G401 (cell line): ENCODE results near the gene KCNQ1. TPM values are rescaled to one million over a fixed set of nuclear protein-coding genes. Genes with fewer than 3 reads are reported as not detected.
A peak's percentile ranks its signal among the peaks of the same experiment; 100 is the strongest.

ENCODE experiments used
- DNase-seq: peaks from one replicate; pipeline ENCODE4 v3.0.0-alpha.2; 2015; ENCODE audit warnings: low spot score
- in situ Hi-C: cut with HindIII; loops from 2 replicates; pipeline ENCODE4 v1.10.0; 2016; ENCODE audit warnings: low sequenced_read_pairs, mixed read lengths
- total RNA-seq: library from RNA; depleted of rRNA; stranded (reverse); fragments of >200 nt; shearing (Covaris generic); gene quantifications from 2 replicates; pipeline ENCODE4 v1.2.3, GENCODE V29; 2014

KCNQ1 gene
- total RNA-seq, 1 experiment from 2014 or later: 0.85 TPM

GRCh38 chr11:2885678-2886081 is 440.9 kb downstream of the KCNQ1 start, which contains the start of gene CDKN1C:
Gene CDKN1C (minus strand): TSS chr11:2885775. CDS start chr11:2885456, 319 bp downstream.
- peak; percentile 29 for DNase-seq
- in situ Hi-C loops: no loop called here

GRCh38 chr11:2886191-2886894 is 441.5 kb downstream of the KCNQ1 start:
- no peak for DNase-seq
- in situ Hi-C loops: no loop called here

- in situ Hi-C loops: no loop called here
- no peak for DNase-seq
These were observed 442.1 kb downstream of the KCNQ1 start for GRCh38 chr11:2886936-2887335.

GRCh38 chr11:2887515-2888195 is 442.8 kb downstream of the KCNQ1 start:
- DNase-seq: no peak
- in situ Hi-C loops: no loop called here

- in situ Hi-C loops: no loop called here
- peak; percentile 78 for DNase-seq
These were observed 443.6 kb downstream of the KCNQ1 start for GRCh38 chr11:2888266-2888968.

- in situ Hi-C loops: no loop called here
These were observed 444.8 kb downstream of the KCNQ1 start for GRCh38 chr11:2889362-2890273.

GRCh38 chr11:2890466-2891294 is 445.9 kb downstream of the KCNQ1 start:
- in situ Hi-C loops: no loop called here
- no peak for DNase-seq

More at GRCh38 chr11:2889362-2890273, 444.8 kb downstream of the KCNQ1 start:
- no peak for DNase-seq

GRCh38 chr11:2891326-2892214 is 446.8 kb downstream of the KCNQ1 start:
- in situ Hi-C loops: no loop called here
- peak; percentile 31 for DNase-seq

GRCh38 chr11:2892215-2892966 is 447.6 kb downstream of the KCNQ1 start:
- in situ Hi-C loops: no loop called here
- no peak for DNase-seq

- in situ Hi-C loops: no loop called here
These were observed 448.2 kb downstream of the KCNQ1 start for GRCh38 chr11:2892967-2893528.

GRCh38 chr11:2893935-2894334 is 449.1 kb downstream of the KCNQ1 start:
- in situ Hi-C loops: no loop called here
- no peak for DNase-seq

More at GRCh38 chr11:2892967-2893528, 448.2 kb downstream of the KCNQ1 start:
- DNase-seq: no peak

GRCh38 chr11:2896047-2896446 is 451.2 kb downstream of the KCNQ1 start:
- DNase-seq: no peak
- in situ Hi-C loops: no loop called here

GRCh38 chr11:2897048-2897447 is 452.2 kb downstream of the KCNQ1 start:
- no peak for DNase-seq
- in situ Hi-C loops: no loop called here

GRCh38 chr11:2898366-2899079 is 453.7 kb downstream of the KCNQ1 start:
- in situ Hi-C loops: no loop called here
- DNase-seq: no peak
